A549 (cell line): ENCODE measurements around the gene ARMH1. TPM values are rescaled to one million over a fixed set of nuclear protein-coding genes. Genes with fewer than 3 reads are reported as not detected.

ENCODE experiments used
- ATAC-seq, 2 experiments: fragments of 200-7000 bp in 1 of 2; fragments of >200 bp in 1 of 2; cut with Nextera tagmentation in 1 of 2; cut with Tn5 transposase in 1 of 2; 3 replicates each; pipeline versions ENCODE4 v1.8.0 to v1.9.1; 2018 to 2020; ENCODE audit warnings: mild to moderate bottlenecking in 1 of 2, moderate library complexity in 1 of 2
- CTCF ChIA-PET: fragments of 300-600 bp; sonication (Branson Sonifier 250); formaldehyde crosslinking; extraction: SDS; loops from one replicate; lab custom pipeline; 2021; ENCODE audit warnings: antibody characterized with exemption, inconsistent platforms; lab: Yijun Ruan, JAX
- POLR2A ChIA-PET: fragments of 350-600 bp; formaldehyde crosslinking; extraction: SDS; loops from one replicate; lab custom pipeline; 2021; ENCODE audit warnings: antibody characterized with exemption, inconsistent platforms; lab: Yijun Ruan, JAX
- DNase-seq, 2 experiments: peaks; one replicate each; pipeline versions ENCODE4 v3.0.0 to v3.0.0-alpha.2; 2011 to 2016; ENCODE audit warnings: low read depth in 1 of 2, low spot score in 1 of 2
- FAIRE-seq: peaks from 2 replicates; lab custom pipeline; 2011; peaks lifted over from hg19 to GRCh38; lab: Jason Lieb, UNC
- H3K27ac ChIP-seq, 2 experiments: fragments of >200 bp; sonication (Bioruptor Twin); formaldehyde crosslinking; 3 replicates each; pipeline ENCODE4 v1.5.1; 2016 to 2017
- H3K4me1 ChIP-seq: fragments of >200 bp; sonication (Bioruptor Twin); formaldehyde crosslinking; 3 replicates; pipeline ENCODE4 v1.6.1; 2016
- H3K4me2 ChIP-seq: fragments of >200 bp; sonication (Bioruptor Twin); formaldehyde crosslinking; 3 replicates; pipeline ENCODE4 v1.6.1; 2016
- H3K4me3 ChIP-seq: fragments of >200 bp; sonication (Bioruptor Twin); formaldehyde crosslinking; 3 replicates; pipeline ENCODE4 v1.5.1; 2016
- H3K9me3 ChIP-seq: fragments of >200 bp; sonication (Bioruptor Twin); formaldehyde crosslinking; 3 replicates; pipeline ENCODE4 v1.6.1; 2016
- ATOH8 ChIP-seq: fragments of 250-450 bp; sonication (Bioruptor Pico); IDR thresholded peaks from 2 replicates; pipeline ENCODE4 v1.5.0; 2020; ENCODE audit warnings: low read depth, mild to moderate bottlenecking, moderate library complexity
- BCL3 ChIP-seq: fragments of >200 bp; sonication (Bioruptor Twin); formaldehyde crosslinking; IDR thresholded peaks from 3 replicates; pipeline ENCODE4 v1.6.1; 2016
- CBX2 ChIP-seq: fragments of 200-600 bp; sonication (generic); IDR thresholded peaks from 2 replicates; pipeline ENCODE4 v1.6.1; 2016; ENCODE audit warnings: low read depth, mild to moderate bottlenecking, borderline replicate concordance
- CBX8 ChIP-seq: fragments of 200-600 bp; sonication (generic); IDR thresholded peaks from 2 replicates; pipeline ENCODE4 v1.6.1; 2016
- CHD2 ChIP-seq: fragments of 150-350 bp; IDR thresholded peaks from 2 replicates; pipeline ENCODE4 v1.6.1; 2014; ENCODE audit warnings: low read length; ENCODE audit not compliant: partially characterized antibody
- EP300 ChIP-seq, 2 experiments: fragments of >200 bp; sonication (Bioruptor Twin); formaldehyde crosslinking; IDR thresholded peaks; 2 replicates in 1 of 2; 3 replicates in 1 of 2; pipeline ENCODE4 v1.6.1; 2016 to 2017
- FOSB ChIP-seq: fragments of 250-450 bp; sonication (Bioruptor Pico); IDR thresholded peaks from 2 replicates; pipeline ENCODE4 v1.5.0; 2020; ENCODE audit warnings: mild to moderate bottlenecking, moderate library complexity
- FOSL2 ChIP-seq, 2 experiments: fragments of 450-650 bp in 1 of 2; fragments of >200 bp in 1 of 2; sonication (Bioruptor Twin) in 1 of 2; formaldehyde crosslinking; IDR thresholded peaks; 2 replicates each; pipeline versions ENCODE4 v1.5.0 to v1.6.1; 2016 to 2020; ENCODE audit warnings: mild to moderate bottlenecking in 1 of 2, moderate library complexity in 1 of 2
- HDAC2 ChIP-seq: fragments of 200-600 bp; sonication (generic); IDR thresholded peaks from 2 replicates; pipeline ENCODE4 v1.6.1; 2016
- HEYL ChIP-seq: fragments of 250-450 bp; sonication (Bioruptor Pico); IDR thresholded peaks from 2 replicates; pipeline ENCODE4 v1.8.0; 2021; ENCODE audit warnings: mild to moderate bottlenecking, moderate library complexity
- HOXA7 ChIP-seq: fragments of 250-450 bp; sonication (Bioruptor Pico); IDR thresholded peaks from 2 replicates; pipeline ENCODE4 v1.5.0; 2020; ENCODE audit warnings: mild to moderate bottlenecking, moderate library complexity
- JUNB ChIP-seq: fragments of >200 bp; sonication (Bioruptor Twin); formaldehyde crosslinking; IDR thresholded peaks from 2 replicates; pipeline ENCODE4 v1.6.1; 2016
- KDM1A ChIP-seq: fragments of 200-600 bp; sonication (generic); IDR thresholded peaks from 2 replicates; pipeline ENCODE4 v1.6.1; 2016; ENCODE audit warnings: low read depth, mild to moderate bottlenecking
- KDM5A ChIP-seq: fragments of 200-600 bp; sonication (generic); IDR thresholded peaks from 2 replicates; pipeline ENCODE4 v1.6.1; 2016; ENCODE audit warnings: antibody characterized with exemption, mild to moderate bottlenecking
- MAX ChIP-seq: IDR thresholded peaks from 2 replicates; pipeline ENCODE4 v1.6.1; 2012
- NR3C1 ChIP-seq: fragments of >200 bp; sonication (Bioruptor Twin); formaldehyde crosslinking; IDR thresholded peaks from 3 replicates; pipeline ENCODE4 v1.6.1; 2017
- POLR2AphosphoS2 ChIP-seq: conservative IDR thresholded peaks from 2 replicates; pipeline ENCODE4 v1.6.1; 2012; ENCODE audit warnings: low read length, improper control_type of control experiment, inconsistent platforms
- RAD21 ChIP-seq, 2 experiments: fragments of >200 bp in 1 of 2; sonication (Bioruptor Twin) in 1 of 2; formaldehyde crosslinking in 1 of 2; IDR thresholded peaks in 1 of 2; conservative IDR thresholded peaks in 1 of 2; 2 replicates in 1 of 2; 3 replicates in 1 of 2; pipeline ENCODE4 v1.6.1; 2012 to 2018; ENCODE audit warnings: inconsistent platforms in 1 of 2
- RCOR1 ChIP-seq: fragments of 150-350 bp; IDR thresholded peaks from 2 replicates; pipeline ENCODE4 v1.6.1; 2014; ENCODE audit warnings: antibody characterized with exemption, low read length, low read depth
- SMC3 ChIP-seq: fragments of >200 bp; sonication (Bioruptor Twin); formaldehyde crosslinking; IDR thresholded peaks from 3 replicates; pipeline ENCODE4 v1.6.1; 2018; ENCODE audit warnings: inconsistent platforms
- TFCP2L1 ChIP-seq: fragments of 250-450 bp; sonication (Bioruptor Pico); IDR thresholded peaks from 2 replicates; pipeline ENCODE4 v1.5.0; 2021; ENCODE audit warnings: mild to moderate bottlenecking
- ZFP36 ChIP-seq: fragments of 450-650 bp; IDR thresholded peaks from 2 replicates; pipeline ENCODE4 v1.6.1; 2014; ENCODE audit warnings: borderline replicate concordance; ENCODE audit not compliant: partially characterized antibody
- ZNF302 ChIP-seq: fragments of 250-450 bp; sonication (Bioruptor Pico); IDR thresholded peaks from 2 replicates; pipeline ENCODE4 v1.9.0; 2021; ENCODE audit warnings: inconsistent platforms, mild to moderate bottlenecking, moderate library complexity
- ZSCAN20 ChIP-seq: fragments of 250-450 bp; sonication (Bioruptor Pico); IDR thresholded peaks from 2 replicates; pipeline ENCODE4 v1.8.0; 2022; ENCODE audit warnings: mild to moderate bottlenecking, moderate library complexity
- whole genome bisulfite sequencing: methylation state at CpG from one replicate; pipeline ENCODE4 v1.1.6; 2017; ENCODE audit errors: missing lambda C conversion rate; 5-methylcytosine and 5-hydroxymethylcytosine counted together
- polyA plus RNA-seq, 4 experiments: library from polyadenylated mRNA; depleted of rRNA in 3 of 4; stranded (reverse); fragments of >200 nt; fragmentation: RNase III in 1 of 4; extraction: RNeasy Plus Mini Kit Qiagen cat#74134 plus additional on column Dnase treatment in 1 of 4; gene quantifications; 2 replicates in 3 of 4; 3 replicates in 1 of 4; pipeline ENCODE4 v1.2.3, GENCODE V29; 2011 to 2017
- TF ChIP-seq, protein P1 (sequence below): IDR thresholded peaks from 2 replicates; pipeline ENCODE4 v1.6.1; 2012; ENCODE audit warnings: low read depth, borderline replicate concordance
- TF ChIP-seq, protein P2 (sequence below): fragments of >200 bp; sonication (Bioruptor Twin); formaldehyde crosslinking; IDR thresholded peaks from 3 replicates; pipeline ENCODE4 v1.5.1; 2016

The ARMH1 gene
- polyA plus RNA-seq, 2 of the 4 experiments (the other 2 are of a cell fraction) = 2.4 to 2.7 TPM

DNA sequence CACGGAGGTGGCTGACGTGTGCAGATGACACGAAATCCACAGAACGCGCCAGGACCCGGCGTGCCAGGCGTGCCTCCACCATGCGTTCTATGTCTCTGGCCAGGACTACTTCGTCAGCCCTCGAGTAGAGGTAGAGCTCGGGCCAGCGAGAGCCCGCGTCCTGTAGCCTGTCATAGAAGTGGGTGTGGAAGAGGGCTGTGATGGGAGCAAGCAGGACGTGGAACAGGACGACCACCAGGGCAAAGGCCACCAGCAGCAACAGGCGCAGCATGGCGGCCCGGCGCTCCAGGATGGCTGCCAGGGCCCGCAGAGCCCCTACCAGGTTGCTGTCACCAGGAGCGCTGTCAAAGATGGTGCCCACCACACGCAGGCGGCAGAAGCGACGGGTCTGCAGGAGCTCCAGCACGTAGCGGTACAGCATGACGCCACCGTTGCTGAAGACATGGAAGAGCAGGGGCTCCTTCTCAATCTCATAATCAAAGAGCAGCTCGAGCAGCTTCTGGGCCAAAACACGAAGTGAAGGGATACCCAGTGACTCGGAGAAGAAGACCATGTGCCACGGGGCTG lies 19.8 kb upstream of the ARMH1 start:
- no peaks in the 10 kb centered on the region for H3K4me1 ChIP-seq
- H3K4me3 ChIP-seq = no peak overlapping the region
- FAIRE-seq (no peak), DNase-seq (no peak), ATAC-seq (no peak)
- CTCF ChIA-PET = interaction anchor here (1.0 to 1.9 kb wide), 6 partner anchors 8 to 607 kb away, joined by 3 to 5 read pairs (median 4); no protein-coding TSS in a partner anchor
- no peaks in the 10 kb centered on the region for H3K9me3 ChIP-seq
- H3K27ac ChIP-seq = no peak overlapping the region
- WGBS = 87% methylated on average over 26 of the region's 35 CpGs
- H3K4me2 ChIP-seq = no peak overlapping the region
- TF ChIP-seq KDM1A = no peak
- no peak for TF ChIP-seq HOXA7 (CRISPR knock-in tag)
- TF ChIP-seq KDM5A = no peak
- POLR2A ChIA-PET = no interaction called here

DNA sequence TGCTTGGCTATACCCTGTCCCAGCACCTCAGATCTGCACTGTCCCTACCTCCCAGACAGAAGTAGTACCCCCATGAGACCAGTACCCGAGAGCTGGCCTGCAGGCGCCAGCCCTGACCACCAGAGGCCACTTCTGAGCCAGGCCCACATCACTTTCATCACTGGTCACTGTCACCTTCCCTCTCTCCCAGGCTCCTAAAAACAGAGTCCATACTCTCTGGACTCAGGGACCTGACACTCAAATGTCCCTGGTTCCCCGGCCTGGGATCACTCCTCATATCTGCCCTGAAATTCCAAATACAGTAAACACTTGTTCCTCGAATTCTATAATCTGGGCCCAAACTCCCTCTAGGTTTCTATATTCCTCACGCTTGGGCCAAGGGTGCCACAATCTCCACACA lies 18.9 kb upstream of the ARMH1 start:
- WGBS = 57% methylated on average over 4 of the region's 5 CpGs
- Histone ChIP-seq H3K4me3 (no peak overlapping the region), H3K27ac (no peak overlapping the region), H3K4me1 (no peaks in the 10 kb centered on the region), H3K4me2 (no peak overlapping the region)
- ChIA-PET POLR2A (no interaction called here), CTCF (interaction anchor here (0.6 to 1.9 kb wide), 10 partner anchors 7 to 608 kb away, joined by 3 to 5 read pairs (median 4); no protein-coding TSS in a partner anchor)
- peak; percentile 62 to 76; a peak in 5 of 6 replicates for ATAC-seq
- no peak for FAIRE-seq
- DNase-seq = peak; percentile 22 to 33
- no peak for TF ChIP-seq CBX2
- no peak for TF ChIP-seq HEYL
- no peak for TF ChIP-seq RCOR1
- no peak for TF ChIP-seq ZFP36
- TF ChIP-seq POLR2AphosphoS2 = no peak
- 0 out of 3 replicates have a peak, but pooled peaks have one; percentile 26 for TF ChIP-seq SMC3
- TF ChIP-seq, protein P1, sequence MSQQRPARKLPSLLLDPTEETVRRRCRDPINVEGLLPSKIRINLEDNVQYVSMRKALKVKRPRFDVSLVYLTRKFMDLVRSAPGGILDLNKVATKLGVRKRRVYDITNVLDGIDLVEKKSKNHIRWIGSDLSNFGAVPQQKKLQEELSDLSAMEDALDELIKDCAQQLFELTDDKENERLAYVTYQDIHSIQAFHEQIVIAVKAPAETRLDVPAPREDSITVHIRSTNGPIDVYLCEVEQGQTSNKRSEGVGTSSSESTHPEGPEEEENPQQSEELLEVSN = no peak
- peak; percentile 35 to 46; a peak in 4 of 5 replicates for TF ChIP-seq RAD21 (conservative IDR thresholded peaks at IDR 0.05 in 1 of 2, IDR thresholded peaks at IDR 0.05 in 1 of 2)
- TF ChIP-seq, protein P2, sequence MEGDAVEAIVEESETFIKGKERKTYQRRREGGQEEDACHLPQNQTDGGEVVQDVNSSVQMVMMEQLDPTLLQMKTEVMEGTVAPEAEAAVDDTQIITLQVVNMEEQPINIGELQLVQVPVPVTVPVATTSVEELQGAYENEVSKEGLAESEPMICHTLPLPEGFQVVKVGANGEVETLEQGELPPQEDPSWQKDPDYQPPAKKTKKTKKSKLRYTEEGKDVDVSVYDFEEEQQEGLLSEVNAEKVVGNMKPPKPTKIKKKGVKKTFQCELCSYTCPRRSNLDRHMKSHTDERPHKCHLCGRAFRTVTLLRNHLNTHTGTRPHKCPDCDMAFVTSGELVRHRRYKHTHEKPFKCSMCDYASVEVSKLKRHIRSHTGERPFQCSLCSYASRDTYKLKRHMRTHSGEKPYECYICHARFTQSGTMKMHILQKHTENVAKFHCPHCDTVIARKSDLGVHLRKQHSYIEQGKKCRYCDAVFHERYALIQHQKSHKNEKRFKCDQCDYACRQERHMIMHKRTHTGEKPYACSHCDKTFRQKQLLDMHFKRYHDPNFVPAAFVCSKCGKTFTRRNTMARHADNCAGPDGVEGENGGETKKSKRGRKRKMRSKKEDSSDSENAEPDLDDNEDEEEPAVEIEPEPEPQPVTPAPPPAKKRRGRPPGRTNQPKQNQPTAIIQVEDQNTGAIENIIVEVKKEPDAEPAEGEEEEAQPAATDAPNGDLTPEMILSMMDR = peak; percentile 51
- TF ChIP-seq, all 56 proteins: peak for 3
- H3K9me3 ChIP-seq = no peaks in the 10 kb centered on the region

DNA sequence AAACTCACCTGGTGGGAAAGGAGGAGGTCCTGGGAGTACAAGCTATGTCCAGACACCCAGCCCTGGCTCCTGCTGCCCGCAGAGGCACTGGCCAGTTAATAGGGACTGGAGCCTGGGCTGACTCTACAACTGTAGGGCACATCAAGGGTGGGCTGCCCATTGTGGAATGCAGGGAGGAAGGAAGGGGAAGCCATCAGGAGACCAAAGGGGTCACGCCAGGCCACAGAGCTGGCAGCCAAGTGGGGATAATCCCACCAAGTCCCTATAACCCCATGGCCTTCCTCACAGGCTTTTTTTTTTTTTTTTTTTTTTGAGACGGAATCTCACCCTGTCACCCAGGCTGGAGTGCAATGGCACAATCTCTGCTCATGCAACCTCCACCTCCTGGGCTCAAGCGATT lies 14.9 kb upstream of the ARMH1 start:
- Histone ChIP-seq H3K4me1 (no peaks in the 10 kb centered on the region), H3K4me3 (no peak overlapping the region), H3K4me2 (no peak overlapping the region), H3K9me3 (no peaks in the 10 kb centered on the region), H3K27ac (no peak overlapping the region)
- ATAC-seq (no peak), DNase-seq (no peak), FAIRE-seq (no peak)
- ChIA-PET POLR2A (no interaction called here), CTCF (interaction anchor here (0.7 kb wide), 1 partner anchor 19 kb away, joined by 3 read pairs; no protein-coding TSS in a partner anchor)
- 87% methylated on average over 3 of the region's 4 CpGs for WGBS
- TF ChIP-seq TFCP2L1 = no peak
- no peak for TF ChIP-seq HDAC2
- no peak for TF ChIP-seq MAX
- TF ChIP-seq ZNF302 (CRISPR knock-in tag) = no peak
- no peak for TF ChIP-seq CBX2
- TF ChIP-seq, protein P2 = no peak
- no peak for TF ChIP-seq ZSCAN20 (CRISPR knock-in tag)
- no peak for TF ChIP-seq CHD2
- TF ChIP-seq ATOH8 = no peak
- TF ChIP-seq BCL3 = no peak
- no peak for TF ChIP-seq NR3C1
- TF ChIP-seq EP300 (IDR thresholded peaks at IDR 0.05) = no peak
- no peak for TF ChIP-seq HOXA7 (CRISPR knock-in tag)
- no peak for TF ChIP-seq FOSL2 (IDR thresholded peaks at IDR 0.05)
- no peak for TF ChIP-seq FOSL2 (CRISPR knock-in tag; IDR thresholded peaks at IDR 0.05)
- no peak for TF ChIP-seq JUNB
- TF ChIP-seq, protein P1 = no peak
- TF ChIP-seq CBX8 = no peak
- TF ChIP-seq FOSB = no peak
